Measurements from ENCODE around the gene ADAMTSL3.

Gene ADAMTSL3

DNA sequence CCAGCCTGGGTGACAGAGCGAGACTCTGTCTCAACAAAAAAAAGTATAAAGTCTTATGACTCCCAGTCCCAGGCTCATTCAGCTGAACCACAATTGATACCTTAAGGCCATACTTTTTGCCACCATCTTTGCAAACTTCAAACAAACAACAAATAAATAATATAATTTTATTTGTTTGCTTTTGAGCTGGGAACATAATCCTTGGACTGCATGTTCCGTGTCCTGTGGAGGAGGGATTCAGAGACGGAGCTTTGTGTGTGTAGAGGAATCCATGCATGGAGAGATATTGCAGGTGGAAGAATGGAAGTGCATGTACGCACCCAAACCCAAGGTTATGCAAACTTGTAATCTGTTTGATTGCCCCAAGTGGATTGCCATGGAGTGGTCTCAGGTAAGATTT, 238.6 kb downstream of the ADAMTSL3 start:
- Histone ChIP-seq H3K79me2 (ENCODE audit: insufficient read depth, low read depth) (no peaks in the 10 kb centered on the region), H3K4me3 (IDR thresholded peaks at IDR 0.05; ENCODE audit: insufficient read depth, low read depth, low read length) (no peak overlapping the region), H3K4me2 (no peak overlapping the region), H4K20me1 (ENCODE audit: insufficient read depth) (no peaks in the 10 kb centered on the region), H3K27ac (no peak overlapping the region), H3K9ac (no peak overlapping the region), H3K4me1 (ENCODE audit: low read depth, poor library complexity, severe bottlenecking) (no peaks in the 10 kb centered on the region), H2AFZ (ENCODE audit: low read depth) (no peak overlapping the region), H3K27me3 (ENCODE audit: insufficient read depth, low read depth) (no peaks in the 10 kb centered on the region), H3K36me3 (ENCODE audit: insufficient read depth) (no peaks in the 10 kb centered on the region)
- TF ChIP-seq, protein P1, sequence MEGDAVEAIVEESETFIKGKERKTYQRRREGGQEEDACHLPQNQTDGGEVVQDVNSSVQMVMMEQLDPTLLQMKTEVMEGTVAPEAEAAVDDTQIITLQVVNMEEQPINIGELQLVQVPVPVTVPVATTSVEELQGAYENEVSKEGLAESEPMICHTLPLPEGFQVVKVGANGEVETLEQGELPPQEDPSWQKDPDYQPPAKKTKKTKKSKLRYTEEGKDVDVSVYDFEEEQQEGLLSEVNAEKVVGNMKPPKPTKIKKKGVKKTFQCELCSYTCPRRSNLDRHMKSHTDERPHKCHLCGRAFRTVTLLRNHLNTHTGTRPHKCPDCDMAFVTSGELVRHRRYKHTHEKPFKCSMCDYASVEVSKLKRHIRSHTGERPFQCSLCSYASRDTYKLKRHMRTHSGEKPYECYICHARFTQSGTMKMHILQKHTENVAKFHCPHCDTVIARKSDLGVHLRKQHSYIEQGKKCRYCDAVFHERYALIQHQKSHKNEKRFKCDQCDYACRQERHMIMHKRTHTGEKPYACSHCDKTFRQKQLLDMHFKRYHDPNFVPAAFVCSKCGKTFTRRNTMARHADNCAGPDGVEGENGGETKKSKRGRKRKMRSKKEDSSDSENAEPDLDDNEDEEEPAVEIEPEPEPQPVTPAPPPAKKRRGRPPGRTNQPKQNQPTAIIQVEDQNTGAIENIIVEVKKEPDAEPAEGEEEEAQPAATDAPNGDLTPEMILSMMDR (conservative IDR thresholded peaks at IDR 0.05; ENCODE audit: low read depth, low read length), result no peak

DNA sequence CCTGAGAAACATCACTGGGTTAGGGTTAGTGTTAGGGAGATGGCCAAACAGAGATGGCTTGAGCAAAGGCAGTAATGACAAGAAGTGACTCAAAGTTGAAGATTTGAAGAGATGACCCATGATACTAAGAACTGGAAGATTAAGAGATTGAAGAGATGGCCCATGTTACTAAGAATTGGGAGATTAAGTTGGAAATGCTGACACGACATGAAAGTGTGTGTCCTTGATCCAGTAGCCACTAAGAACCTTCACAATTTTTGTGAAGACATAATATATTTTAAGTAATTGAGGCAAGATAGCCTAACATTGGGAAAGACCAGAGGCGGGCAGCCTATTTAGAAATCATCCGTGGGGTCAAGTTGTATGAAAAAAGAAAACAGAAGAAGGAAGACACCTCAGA, 239.4 kb downstream of the ADAMTSL3 start:
- Histone ChIP-seq H2AFZ (ENCODE audit: low read depth) (no peak overlapping the region), H3K4me3 (IDR thresholded peaks at IDR 0.05; ENCODE audit: insufficient read depth, low read depth, low read length) (no peak overlapping the region), H3K27me3 (ENCODE audit: insufficient read depth, low read depth) (no peaks in the 10 kb centered on the region), H3K36me3 (ENCODE audit: insufficient read depth) (no peaks in the 10 kb centered on the region), H4K20me1 (ENCODE audit: insufficient read depth) (no peaks in the 10 kb centered on the region), H3K4me1 (ENCODE audit: low read depth, poor library complexity, severe bottlenecking) (no peaks in the 10 kb centered on the region), H3K27ac (no peak overlapping the region), H3K4me2 (no peak overlapping the region), H3K9ac (no peak overlapping the region), H3K79me2 (ENCODE audit: insufficient read depth, low read depth) (no peaks in the 10 kb centered on the region)
- TF ChIP-seq, protein P1 (conservative IDR thresholded peaks at IDR 0.05; ENCODE audit: low read depth, low read length), result no peak

DNA sequence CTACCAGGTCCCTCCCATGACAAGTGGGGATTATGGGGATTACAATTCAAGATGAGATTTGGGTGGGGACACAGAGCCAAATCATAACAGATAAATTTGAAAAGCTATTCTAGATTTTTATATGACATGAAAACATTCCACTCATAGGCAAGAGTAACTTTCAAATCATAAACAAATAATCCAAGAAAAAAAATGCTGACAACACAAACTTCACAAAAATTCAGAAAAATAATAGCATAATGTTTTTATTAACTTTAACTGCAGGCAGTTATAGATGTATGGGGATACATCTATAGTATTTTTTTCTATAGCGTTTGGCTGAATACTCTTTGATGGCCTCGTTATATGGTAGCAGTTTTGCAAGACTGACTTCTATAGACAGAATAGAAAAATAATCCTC, 243.1 kb downstream of the ADAMTSL3 start:
- H3K27me3 ChIP-seq (ENCODE audit: insufficient read depth, low read depth), result no peaks in the 10 kb centered on the region
- H3K36me3 ChIP-seq (ENCODE audit: insufficient read depth), result no peaks in the 10 kb centered on the region
- H3K9ac ChIP-seq, result no peak overlapping the region
- TF ChIP-seq, protein P1 (conservative IDR thresholded peaks at IDR 0.05; ENCODE audit: low read depth, low read length), result no peak
- H4K20me1 ChIP-seq (ENCODE audit: insufficient read depth), result no peaks in the 10 kb centered on the region
- no peak overlapping the region for H3K4me2 ChIP-seq
- no peak overlapping the region for H3K4me3 ChIP-seq (IDR thresholded peaks at IDR 0.05; ENCODE audit: insufficient read depth, low read depth, low read length)
- no peaks in the 10 kb centered on the region for H3K79me2 ChIP-seq (ENCODE audit: insufficient read depth, low read depth)
- no peak overlapping the region for H3K27ac ChIP-seq
- no peaks in the 10 kb centered on the region for H3K4me1 ChIP-seq (ENCODE audit: low read depth, poor library complexity, severe bottlenecking)
- H2AFZ ChIP-seq (ENCODE audit: low read depth), result no peak overlapping the region

DNA sequence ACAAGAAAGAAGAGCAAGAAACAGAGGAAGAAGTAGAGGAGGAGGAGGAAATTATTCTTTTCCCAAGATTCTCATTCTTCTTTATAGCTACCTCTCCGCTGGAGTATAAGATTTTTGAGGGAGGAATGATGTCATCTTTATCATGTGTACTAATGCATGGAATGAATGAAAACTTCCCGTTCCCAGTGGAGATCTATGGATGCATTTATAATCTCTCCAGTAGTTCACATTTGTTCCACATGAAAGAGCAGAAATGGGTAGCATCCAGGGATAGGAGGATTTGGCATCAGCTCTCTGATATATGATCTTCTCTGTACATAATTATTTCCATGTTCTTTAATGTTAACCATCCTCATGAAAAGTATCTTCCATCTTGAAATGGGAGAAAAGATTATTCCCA, 244.4 kb downstream of the ADAMTSL3 start:
- TF ChIP-seq, protein P1 (conservative IDR thresholded peaks at IDR 0.05; ENCODE audit: low read depth, low read length), result no peak
- Histone ChIP-seq H4K20me1 (ENCODE audit: insufficient read depth) (no peaks in the 10 kb centered on the region), H3K36me3 (ENCODE audit: insufficient read depth) (no peaks in the 10 kb centered on the region), H3K27ac (no peak overlapping the region), H2AFZ (ENCODE audit: low read depth) (no peak overlapping the region), H3K4me1 (ENCODE audit: low read depth, poor library complexity, severe bottlenecking) (no peaks in the 10 kb centered on the region), H3K27me3 (ENCODE audit: insufficient read depth, low read depth) (no peaks in the 10 kb centered on the region), H3K79me2 (ENCODE audit: insufficient read depth, low read depth) (no peaks in the 10 kb centered on the region), H3K9ac (no peak overlapping the region), H3K4me3 (IDR thresholded peaks at IDR 0.05; ENCODE audit: insufficient read depth, low read depth, low read length) (no peak overlapping the region), H3K4me2 (no peak overlapping the region)

Data from KMS-11 (cell line).